CD4-positive, CD25-positive, alpha-beta regulatory T cell (primary cell): ENCODE data around the gene CADM2. TPM values are rescaled to one million over a fixed set of nuclear protein-coding genes. Genes with fewer than 3 reads are reported as not detected.
A peak's percentile ranks its signal among the peaks of the same experiment; 100 is the strongest.

Experiments used
- ATAC-seq, 2 donors: fragments of 150-1000 bp; cut with Tn5 transposase; one replicate each; pipeline ENCODE4 v1.10.0; 2021; ENCODE audit warnings: low read depth in 2 of 2, moderate number of reproducible peaks in 2 of 2, moderate library complexity in 1 of 2
- DNase-seq, 3 donors: peaks; one replicate each; pipeline versions ENCODE4 v3.0.0 to v3.0.0-alpha.2; 2012 to 2022; ENCODE audit warnings: mixed read lengths in 1 of 3
- H3K27ac ChIP-seq: one replicate; pipeline ENCODE4 v1.7.0; 2013; ENCODE audit warnings: mild to moderate bottlenecking, low read length; ENCODE audit not compliant: insufficient read depth, poor library complexity, severe bottlenecking
- H3K27me3 ChIP-seq: one replicate; pipeline ENCODE4 v1.7.0; 2013; ENCODE audit warnings: low read length; ENCODE audit not compliant: control insufficient read depth, insufficient read depth
- H3K36me3 ChIP-seq: one replicate; pipeline ENCODE4 v1.7.0; 2013; ENCODE audit warnings: mild to moderate bottlenecking, low read length, moderate library complexity; ENCODE audit not compliant: control insufficient read depth, insufficient read depth
- H3K4me1 ChIP-seq: 2 replicates; pipeline ENCODE4 v1.7.0; 2013; ENCODE audit warnings: mild to moderate bottlenecking, low read length; ENCODE audit not compliant: insufficient read depth, control insufficient read depth, poor library complexity, severe bottlenecking
- H3K4me3 ChIP-seq: one replicate; pipeline ENCODE4 v1.7.0; 2013; ENCODE audit warnings: low read depth, mild to moderate bottlenecking, low read length, moderate library complexity
- H3K9me3 ChIP-seq, 2 experiments: 1 replicate in 1 of 2; 2 replicates in 1 of 2; pipeline ENCODE4 v1.7.0; 2013; ENCODE audit warnings: low read length in 2 of 2, mild to moderate bottlenecking in 1 of 2, moderate library complexity in 1 of 2; ENCODE audit not compliant: control insufficient read depth in 2 of 2
- H3K27ac Mint-ChIP-seq, 3 donors: one replicate each; pipeline ENCODE4 v1.8.0; 2020 to 2022; ENCODE audit warnings: mild to moderate bottlenecking in 3 of 3, mixed read lengths in 3 of 3, moderate library complexity in 2 of 3
- H3K27me3 Mint-ChIP-seq: one replicate; pipeline ENCODE4 v1.8.0; 2022; ENCODE audit warnings: mild to moderate bottlenecking, mixed read lengths
- H3K36me3 Mint-ChIP-seq: one replicate; pipeline ENCODE4 v1.8.0; 2020; ENCODE audit warnings: mixed read lengths
- H3K4me1 Mint-ChIP-seq, 4 donors: one replicate each; pipeline ENCODE4 v1.8.0; 2020 to 2022; ENCODE audit warnings: mixed read lengths in 4 of 4, mild to moderate bottlenecking in 1 of 4
- H3K4me3 Mint-ChIP-seq, 4 donors: one replicate each; pipeline ENCODE4 v1.8.0; 2020 to 2022; ENCODE audit warnings: mild to moderate bottlenecking in 4 of 4, mixed read lengths in 4 of 4, moderate library complexity in 3 of 4
- H3K9me3 Mint-ChIP-seq, 7 donors: one replicate each; pipeline ENCODE4 v1.8.0; 2020 to 2022; ENCODE audit warnings: mixed read lengths in 7 of 7, mild to moderate bottlenecking in 3 of 7, moderate library complexity in 2 of 7
- polyA plus RNA-seq, 4 donors: library from polyadenylated mRNA; unstranded; fragments of 300-500 nt; fragmentation: Illumina TruSeq; gene quantifications; one replicate each; pipeline ENCODE4 v1.2.3, GENCODE V29; 2021
- total RNA-seq: library from RNA; stranded (reverse); gene quantifications from one replicate; pipeline ENCODE4 v1.2.3, GENCODE V29; 2022

CADM2 gene
- total and polyA plus RNA-seq, 5 donors from 2014 or later, result not detected

- Histone ChIP-seq H3K4me3 (no peak overlapping the region), H3K27me3 (peaks cover 3% of the 10 kb centered on the region), H3K27ac (no peak overlapping the region), H3K4me1 (no peaks in the 10 kb centered on the region), H3K36me3 (no peaks in the 10 kb centered on the region), H3K9me3 (no peaks in the 10 kb centered on the region)
- DNase-seq (no peak), ATAC-seq (no peak)
- Mint-ChIP-seq H3K9me3 (peaks cover 0 to 10% (median 3%) of the 10 kb centered on the region in 7 donors), H3K27ac (no peak overlapping the region), H3K27me3 (peaks cover 23% of the 10 kb centered on the region), H3K4me1 (peaks cover 0 to 16% (median 3%) of the 10 kb centered on the region in 4 donors), H3K4me3 (peak overlapping the region in 1 of 4 donors; percentile 27), H3K36me3 (no peaks in the 10 kb centered on the region)
Measured at GRCh38 chr3:84960581-84960980, 1.8 kb downstream of the CADM2 start.

GRCh38 chr3:84961011-84961410 lies 2.2 kb downstream of the CADM2 start:
- ATAC-seq (no peak), DNase-seq (no peak)
- H3K9me3 ChIP-seq, result no peaks in the 10 kb centered on the region
- Mint-ChIP-seq H3K9me3 (peaks cover 0 to 10% (median 3%) of the 10 kb centered on the region in 7 donors), H3K4me1 (peaks cover 0 to 16% (median 3%) of the 10 kb centered on the region in 4 donors), H3K27ac (no peak overlapping the region), H3K36me3 (no peaks in the 10 kb centered on the region), H3K4me3 (peak overlapping the region in 1 of 4 donors; percentile 27), H3K27me3 (peaks cover 23% of the 10 kb centered on the region)
- no peaks in the 10 kb centered on the region for H3K36me3 ChIP-seq
- peaks cover 3% of the 10 kb centered on the region for H3K27me3 ChIP-seq
- no peaks in the 10 kb centered on the region for H3K4me1 ChIP-seq
- no peak overlapping the region for H3K27ac ChIP-seq
- no peak overlapping the region for H3K4me3 ChIP-seq

- H3K36me3 Mint-ChIP-seq, result no peaks in the 10 kb centered on the region
- no peak overlapping the region for H3K4me3 ChIP-seq
- no peak overlapping the region for H3K4me3 Mint-ChIP-seq
- no peak for ATAC-seq
- H3K27ac ChIP-seq, result no peak overlapping the region
- no peaks in the 10 kb centered on the region for H3K36me3 ChIP-seq
- H3K4me1 ChIP-seq, result no peaks in the 10 kb centered on the region
- no peaks in the 10 kb centered on the region for H3K9me3 ChIP-seq
- H3K4me1 Mint-ChIP-seq, result peaks cover 0 to 16% (median 3%) of the 10 kb centered on the region in 4 donors
- H3K9me3 Mint-ChIP-seq, result peaks cover 0 to 12% (median 3%) of the 10 kb centered on the region in 7 donors
- H3K27me3 ChIP-seq, result peaks cover 3% of the 10 kb centered on the region
- H3K27ac Mint-ChIP-seq, result no peak overlapping the region
- no peak for DNase-seq
- peaks cover 23% of the 10 kb centered on the region for H3K27me3 Mint-ChIP-seq
Measured at GRCh38 chr3:84961521-84962255, 2.9 kb downstream of the CADM2 start.

GRCh38 chr3:84962415-84962814 lies 3.6 kb downstream of the CADM2 start:
- H3K27ac ChIP-seq, result no peak overlapping the region
- no peaks in the 10 kb centered on the region for H3K9me3 ChIP-seq
- Mint-ChIP-seq H3K27me3 (peaks cover 23% of the 10 kb centered on the region), H3K9me3 (peaks cover 0 to 12% (median 0%) of the 10 kb centered on the region in 7 donors), H3K27ac (no peak overlapping the region), H3K4me1 (peaks cover 0 to 16% (median 3%) of the 10 kb centered on the region in 4 donors), H3K4me3 (no peak overlapping the region), H3K36me3 (no peaks in the 10 kb centered on the region)
- no peaks in the 10 kb centered on the region for H3K4me1 ChIP-seq
- no peaks in the 10 kb centered on the region for H3K36me3 ChIP-seq
- H3K4me3 ChIP-seq, result no peak overlapping the region
- no peak for DNase-seq
- H3K27me3 ChIP-seq, result peaks cover 3% of the 10 kb centered on the region
- no peak for ATAC-seq

GRCh38 chr3:84963137-84963536 lies 4.3 kb downstream of the CADM2 start:
- ATAC-seq (no peak), DNase-seq (no peak)
- H3K4me1 ChIP-seq, result no peaks in the 10 kb centered on the region
- Mint-ChIP-seq H3K4me1 (peaks cover 0 to 15% (median 2%) of the 10 kb centered on the region in 4 donors), H3K9me3 (peaks cover 0 to 12% (median 0%) of the 10 kb centered on the region in 7 donors), H3K36me3 (no peaks in the 10 kb centered on the region), H3K4me3 (no peak overlapping the region), H3K27ac (no peak overlapping the region), H3K27me3 (peaks cover 20% of the 10 kb centered on the region)
- peaks cover 3% of the 10 kb centered on the region for H3K27me3 ChIP-seq
- no peak overlapping the region for H3K27ac ChIP-seq
- no peaks in the 10 kb centered on the region for H3K36me3 ChIP-seq
- H3K9me3 ChIP-seq, result no peaks in the 10 kb centered on the region
- no peak overlapping the region for H3K4me3 ChIP-seq

- H3K4me1 Mint-ChIP-seq, result peaks cover 0 to 5% (median 0%) of the 10 kb centered on the region in 4 donors
- H3K27ac Mint-ChIP-seq, result no peak overlapping the region
- DNase-seq (no peak), ATAC-seq (no peak)
- Histone ChIP-seq H3K36me3 (no peaks in the 10 kb centered on the region), H3K27me3 (peaks cover 3% of the 10 kb centered on the region), H3K27ac (no peak overlapping the region), H3K9me3 (no peaks in the 10 kb centered on the region), H3K4me3 (no peak overlapping the region), H3K4me1 (no peaks in the 10 kb centered on the region)
- H3K9me3 Mint-ChIP-seq, result peaks cover 0 to 12% (median 0%) of the 10 kb centered on the region in 7 donors
- no peaks in the 10 kb centered on the region for H3K36me3 Mint-ChIP-seq
- no peak overlapping the region for H3K4me3 Mint-ChIP-seq
- peaks cover 14% of the 10 kb centered on the region for H3K27me3 Mint-ChIP-seq
Measured at GRCh38 chr3:84965141-84965540, 6.4 kb downstream of the CADM2 start.

- DNase-seq (no peak), ATAC-seq (no peak)
- Histone ChIP-seq H3K9me3 (no peaks in the 10 kb centered on the region), H3K27ac (no peak overlapping the region), H3K4me3 (no peak overlapping the region), H3K36me3 (no peaks in the 10 kb centered on the region), H3K27me3 (no peaks in the 10 kb centered on the region), H3K4me1 (no peaks in the 10 kb centered on the region)
- Mint-ChIP-seq H3K27ac (no peak overlapping the region), H3K4me3 (no peak overlapping the region), H3K27me3 (no peaks in the 10 kb centered on the region), H3K36me3 (no peaks in the 10 kb centered on the region), H3K4me1 (no peaks in the 10 kb centered on the region), H3K9me3 (peaks cover 0 to 8% (median 0%) of the 10 kb centered on the region in 7 donors)
Measured at GRCh38 chr3:84967767-84968581, 9.2 kb downstream of the CADM2 start.
